Activated naive CD8-positive, alpha-beta T cell treated with anti-CD3 and anti-CD28 coated beads, Interleukin-2, amount 50 U/mL, for 24 hours (primary cell): ENCODE data around the gene STARD13.
A peak's percentile ranks its signal among the peaks of the same experiment; 100 is the strongest.

Experiments used
- ATAC-seq: fragments of 150-1000 bp; cut with Tn5 transposase; one replicate; pipeline ENCODE4 v1.10.0; 2021
- DNase-seq: peaks from one replicate; pipeline ENCODE4 v3.0.0; 2021
- H3K27ac Mint-ChIP-seq: one replicate; pipeline ENCODE4 v1.8.0; 2021; ENCODE audit warnings: mild to moderate bottlenecking, mixed read lengths
- H3K27me3 Mint-ChIP-seq: one replicate; pipeline ENCODE4 v1.8.0; 2021; ENCODE audit warnings: mixed read lengths
- H3K36me3 Mint-ChIP-seq: one replicate; pipeline ENCODE4 v1.8.0; 2021; ENCODE audit warnings: low read depth, mixed read lengths
- H3K4me1 Mint-ChIP-seq: one replicate; pipeline ENCODE4 v1.8.0; 2021; ENCODE audit warnings: mixed read lengths
- H3K4me3 Mint-ChIP-seq: one replicate; pipeline ENCODE4 v1.8.0; 2021; ENCODE audit warnings: mild to moderate bottlenecking, moderate library complexity, mixed read lengths
- H3K9me3 Mint-ChIP-seq: one replicate; pipeline ENCODE4 v1.8.0; 2021; ENCODE audit warnings: mixed read lengths

STARD13 gene

DNA sequence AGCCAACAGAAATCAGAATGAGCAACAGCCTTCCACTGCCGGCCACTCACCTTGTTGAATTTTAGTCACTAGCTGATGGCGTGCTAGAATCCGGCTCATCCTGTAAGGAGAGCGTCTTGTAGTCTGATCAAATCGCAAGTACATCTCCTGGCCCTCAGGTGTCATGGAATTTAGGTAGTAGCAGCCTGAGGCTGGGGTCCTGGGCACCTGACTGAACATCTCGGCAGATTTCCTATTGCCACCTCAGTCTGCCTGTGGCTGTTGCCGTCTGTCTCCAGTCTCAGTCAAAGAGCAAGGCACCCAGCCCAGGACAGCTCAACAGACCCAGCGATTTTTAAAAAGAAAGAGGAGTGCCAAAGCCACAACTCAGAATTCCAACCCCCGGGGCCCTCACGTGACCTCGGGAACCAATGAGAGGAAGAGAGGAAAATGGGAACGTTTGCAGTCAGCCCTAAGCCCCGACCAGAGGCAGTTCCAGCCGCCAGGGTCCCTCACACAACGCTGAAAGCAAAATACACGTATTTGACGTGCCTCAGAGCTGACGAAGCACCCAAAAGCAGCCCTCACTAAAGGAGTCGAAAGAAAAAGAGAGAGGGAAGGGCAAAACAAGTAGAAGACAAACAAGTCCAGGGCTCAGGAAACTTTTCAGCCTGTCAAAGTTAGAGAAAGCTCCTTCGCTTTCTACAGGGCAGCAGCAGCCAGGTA is at the start of gene STARD13:
STARD13 (minus strand) TSS at position 336 of the 705 bp plus-strand sequence; CDS start at position 219, 117 bp downstream.
- peaks cover 48% of the 10 kb centered on the region for H3K27me3 Mint-ChIP-seq

DNA sequence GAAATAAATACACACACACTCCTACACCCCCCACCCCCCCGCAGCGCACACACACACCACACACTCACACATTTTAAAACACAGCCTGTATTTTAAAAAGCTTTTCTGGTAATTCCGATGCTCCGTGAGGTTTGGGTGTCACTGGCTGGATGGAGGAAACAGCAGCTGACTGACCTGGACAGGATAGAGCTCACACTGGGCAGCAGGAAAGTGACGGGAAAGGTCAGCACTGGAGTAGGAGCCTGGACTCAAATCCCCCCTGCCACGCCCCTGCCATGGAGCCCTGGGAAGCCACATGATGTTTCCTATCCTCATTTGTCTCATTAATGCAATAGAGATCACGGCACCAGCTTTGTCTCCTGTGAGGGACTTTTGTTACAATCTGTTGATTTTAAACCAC is 49.3 kb upstream of the STARD13 start:
- DNase-seq = no peak
- Mint-ChIP-seq H3K27me3 (peaks cover 12% of the 10 kb centered on the region), H3K36me3 (no peaks in the 10 kb centered on the region), H3K27ac (no peak overlapping the region), H3K4me3 (no peak overlapping the region), H3K4me1 (no peaks in the 10 kb centered on the region), H3K9me3 (no peaks in the 10 kb centered on the region)
- ATAC-seq = no peak

More for the DNA sequence above, at the start of gene STARD13:
- H3K27ac Mint-ChIP-seq = peak within 1 kb of the TSS; percentile 7
- DNase-seq (peak; percentile 10), ATAC-seq (peak; percentile 64)
- H3K36me3 Mint-ChIP-seq = no peaks in the 10 kb centered on the region
- peaks cover 16% of the 10 kb centered on the region for H3K4me1 Mint-ChIP-seq
- H3K4me3 Mint-ChIP-seq = peak within 1 kb of the TSS; percentile 73
- H3K9me3 Mint-ChIP-seq = no peaks in the 10 kb centered on the region

- Mint-ChIP-seq H3K4me3 (no peak overlapping the region), H3K36me3 (no peaks in the 10 kb centered on the region), H3K4me1 (no peaks in the 10 kb centered on the region), H3K9me3 (no peaks in the 10 kb centered on the region), H3K27me3 (peaks cover 13% of the 10 kb centered on the region), H3K27ac (no peak overlapping the region)
- no peak for DNase-seq
- ATAC-seq = no peak
Measured at GRCh38 chr13:33331962-33332361, 46.4 kb upstream of the STARD13 start.

GRCh38 chr13:33330483-33330882 is 44.9 kb upstream of the STARD13 start:
- ATAC-seq = no peak

DNA sequence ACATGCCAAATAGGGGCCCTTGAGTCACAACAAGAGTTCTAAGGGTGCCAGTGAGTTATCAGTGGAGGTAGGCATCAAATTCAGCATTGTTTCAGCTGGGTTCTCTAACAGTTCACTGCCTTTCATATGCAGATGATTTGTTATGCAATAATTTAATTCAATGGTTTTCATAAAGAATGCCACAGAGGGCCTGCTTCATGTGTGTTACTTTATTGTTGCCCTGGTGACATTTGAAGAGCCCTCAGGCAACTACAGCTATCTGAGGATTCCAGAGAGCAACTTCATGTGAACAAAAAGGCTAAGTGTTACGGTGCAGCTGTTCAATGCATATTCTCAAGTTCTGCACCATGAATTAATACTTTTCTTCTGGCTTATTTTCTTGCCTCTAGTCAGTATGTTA is 43.1 kb upstream of the STARD13 start:
- Mint-ChIP-seq H3K4me3 (no peak overlapping the region), H3K27me3 (peaks cover 12% of the 10 kb centered on the region), H3K36me3 (no peaks in the 10 kb centered on the region), H3K27ac (no peak overlapping the region), H3K9me3 (no peaks in the 10 kb centered on the region), H3K4me1 (no peaks in the 10 kb centered on the region)
- DNase-seq (no peak), ATAC-seq (no peak)

More at GRCh38 chr13:33330483-33330882, 44.9 kb upstream of the STARD13 start:
- H3K27me3 Mint-ChIP-seq = peaks cover 13% of the 10 kb centered on the region
- no peaks in the 10 kb centered on the region for H3K36me3 Mint-ChIP-seq
- no peaks in the 10 kb centered on the region for H3K9me3 Mint-ChIP-seq
- H3K27ac Mint-ChIP-seq = no peak overlapping the region
- H3K4me3 Mint-ChIP-seq = no peak overlapping the region
- DNase-seq = no peak
- H3K4me1 Mint-ChIP-seq = no peaks in the 10 kb centered on the region

GRCh38 chr13:33326723-33327122 is 41.2 kb upstream of the STARD13 start:
- H3K4me3 Mint-ChIP-seq = no peak overlapping the region
- no peaks in the 10 kb centered on the region for H3K9me3 Mint-ChIP-seq
- H3K36me3 Mint-ChIP-seq = no peaks in the 10 kb centered on the region
- no peak for DNase-seq
- no peak overlapping the region for H3K27ac Mint-ChIP-seq
- peaks cover 8% of the 10 kb centered on the region for H3K27me3 Mint-ChIP-seq
- no peak for ATAC-seq
- no peaks in the 10 kb centered on the region for H3K4me1 Mint-ChIP-seq

- Mint-ChIP-seq H3K36me3 (no peaks in the 10 kb centered on the region), H3K4me3 (no peak overlapping the region)
- ATAC-seq = no peak
Measured at GRCh38 chr13:33326246-33326645, 40.7 kb upstream of the STARD13 start.

GRCh38 chr13:33323801-33324510 is 38.4 kb upstream of the STARD13 start:
- Mint-ChIP-seq H3K4me3 (no peak overlapping the region), H3K4me1 (no peaks in the 10 kb centered on the region), H3K27me3 (no peaks in the 10 kb centered on the region), H3K27ac (no peak overlapping the region), H3K36me3 (no peaks in the 10 kb centered on the region), H3K9me3 (no peaks in the 10 kb centered on the region)
- DNase-seq (no peak), ATAC-seq (no peak)

More at GRCh38 chr13:33326246-33326645, 40.7 kb upstream of the STARD13 start:
- no peaks in the 10 kb centered on the region for H3K9me3 Mint-ChIP-seq
- no peak for DNase-seq
- peaks cover 6% of the 10 kb centered on the region for H3K27me3 Mint-ChIP-seq
- H3K27ac Mint-ChIP-seq = no peak overlapping the region
- H3K4me1 Mint-ChIP-seq = no peaks in the 10 kb centered on the region

GRCh38 chr13:33322965-33323668 is 37.6 kb upstream of the STARD13 start:
- Mint-ChIP-seq H3K9me3 (no peaks in the 10 kb centered on the region), H3K27ac (no peak overlapping the region), H3K4me1 (no peaks in the 10 kb centered on the region), H3K36me3 (no peaks in the 10 kb centered on the region), H3K27me3 (no peaks in the 10 kb centered on the region), H3K4me3 (no peak overlapping the region)
- DNase-seq (no peak), ATAC-seq (no peak)

DNA sequence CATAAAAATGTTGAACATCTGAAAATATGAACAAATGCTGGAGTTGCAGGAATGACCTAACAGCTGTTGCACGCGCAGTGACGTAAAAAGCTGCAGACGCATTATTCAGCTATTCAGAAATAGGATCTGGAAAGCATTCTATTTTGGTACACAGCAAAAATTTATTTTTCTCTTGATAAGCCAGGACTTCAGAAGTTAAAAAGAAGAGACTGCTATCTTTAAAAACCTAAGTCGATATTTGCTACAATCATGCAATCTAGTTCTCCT is 36.9 kb upstream of the STARD13 start:
- no peak overlapping the region for H3K4me3 Mint-ChIP-seq
- no peak for DNase-seq

DNA sequence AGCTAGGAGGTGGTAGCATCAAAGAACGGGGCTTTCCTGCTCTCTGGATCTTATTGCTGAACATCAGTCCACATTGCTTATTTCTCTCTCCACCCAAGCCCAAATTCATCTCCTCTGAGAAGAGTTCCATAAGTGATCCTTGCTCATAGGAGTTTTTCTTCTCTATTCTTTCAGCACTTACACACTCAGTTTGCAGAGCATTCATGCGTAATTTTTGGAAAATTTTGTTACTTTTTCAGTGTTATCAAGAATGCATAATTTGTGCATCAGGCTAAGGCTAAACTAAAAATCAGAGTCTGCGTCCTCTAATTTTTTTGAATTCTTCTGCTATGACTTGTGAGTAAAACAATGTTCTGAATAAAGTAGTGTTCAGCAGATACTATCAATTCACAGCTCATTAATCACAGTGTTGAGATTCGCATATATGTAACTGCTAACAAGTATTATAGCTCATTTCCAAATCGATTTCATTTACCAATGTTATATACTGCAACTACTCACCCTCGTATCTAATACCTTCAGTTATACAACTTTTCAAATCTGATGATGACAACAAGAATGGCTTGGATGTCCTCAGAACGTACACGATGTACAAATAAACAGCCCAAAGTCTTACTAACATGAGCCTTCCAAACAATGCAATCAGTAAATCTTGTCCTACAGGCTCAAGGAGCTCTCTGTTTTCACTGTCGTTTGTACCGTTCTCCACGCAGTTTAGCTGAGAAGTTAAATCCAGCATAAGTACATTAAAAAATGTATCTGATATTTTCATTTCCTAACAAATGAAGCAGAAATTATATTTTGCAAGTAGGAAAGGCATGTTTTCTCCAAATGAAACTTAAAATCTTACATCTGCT is 36.4 kb upstream of the STARD13 start:
- ATAC-seq (no peak), DNase-seq (no peak)
- Mint-ChIP-seq H3K9me3 (no peaks in the 10 kb centered on the region), H3K4me1 (no peaks in the 10 kb centered on the region), H3K27me3 (peaks cover 6% of the 10 kb centered on the region), H3K36me3 (no peaks in the 10 kb centered on the region), H3K27ac (no peak overlapping the region), H3K4me3 (no peak overlapping the region)

More for the DNA sequence above, 36.9 kb upstream of the STARD13 start:
- Mint-ChIP-seq H3K36me3 (no peaks in the 10 kb centered on the region), H3K27me3 (peaks cover under 1% of the 10 kb centered on the region), H3K4me1 (no peaks in the 10 kb centered on the region), H3K27ac (no peak overlapping the region), H3K9me3 (no peaks in the 10 kb centered on the region)
- ATAC-seq = no peak

DNA sequence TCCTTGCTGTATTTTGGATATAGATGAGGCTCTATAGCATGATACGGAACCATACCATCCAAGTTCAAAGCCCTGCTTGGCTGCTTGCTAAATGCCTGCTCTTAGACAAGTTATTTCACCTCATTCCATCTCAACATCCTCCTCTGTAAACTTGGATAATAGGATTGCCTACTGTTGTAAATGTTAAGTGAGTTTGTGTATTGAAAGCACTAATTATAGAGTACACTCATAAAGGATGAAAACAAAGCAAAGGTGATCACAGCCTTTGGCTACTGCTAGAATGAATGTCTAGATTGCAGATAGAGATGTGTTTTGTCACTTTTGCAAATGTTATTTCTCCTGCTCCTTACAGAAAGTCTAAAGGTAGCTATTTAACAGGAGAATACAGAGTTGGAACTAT is 34.3 kb upstream of the STARD13 start:
- H3K36me3 Mint-ChIP-seq = no peaks in the 10 kb centered on the region
- H3K27me3 Mint-ChIP-seq = peaks cover 7% of the 10 kb centered on the region
- ATAC-seq (no peak), DNase-seq (no peak)
- H3K4me3 Mint-ChIP-seq = no peak overlapping the region
- H3K27ac Mint-ChIP-seq = no peak overlapping the region
- no peaks in the 10 kb centered on the region for H3K4me1 Mint-ChIP-seq
- H3K9me3 Mint-ChIP-seq = no peaks in the 10 kb centered on the region

DNA sequence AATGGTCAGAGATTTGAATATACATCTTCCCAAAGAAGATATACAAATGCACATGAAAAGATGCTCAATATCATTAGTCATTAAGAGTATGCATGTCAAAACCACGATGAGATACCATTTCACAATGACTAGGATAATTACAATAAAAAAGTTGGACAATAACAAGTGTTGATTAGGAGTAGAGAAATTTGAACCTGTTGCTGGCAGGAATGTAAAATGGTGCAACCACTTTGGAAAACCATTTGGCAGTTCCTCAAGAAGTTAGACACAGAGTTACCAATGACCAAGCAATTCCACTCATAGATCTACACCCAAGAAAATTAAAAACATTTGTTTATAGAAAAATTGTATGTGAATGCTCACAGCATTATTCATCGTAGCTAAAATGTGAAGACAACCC is 33.2 kb upstream of the STARD13 start:
- no peaks in the 10 kb centered on the region for H3K36me3 Mint-ChIP-seq
- no peak for DNase-seq
- peaks cover 7% of the 10 kb centered on the region for H3K27me3 Mint-ChIP-seq
- no peaks in the 10 kb centered on the region for H3K9me3 Mint-ChIP-seq
- no peak for ATAC-seq
- no peak overlapping the region for H3K4me3 Mint-ChIP-seq
- H3K27ac Mint-ChIP-seq = no peak overlapping the region
- no peaks in the 10 kb centered on the region for H3K4me1 Mint-ChIP-seq

DNA sequence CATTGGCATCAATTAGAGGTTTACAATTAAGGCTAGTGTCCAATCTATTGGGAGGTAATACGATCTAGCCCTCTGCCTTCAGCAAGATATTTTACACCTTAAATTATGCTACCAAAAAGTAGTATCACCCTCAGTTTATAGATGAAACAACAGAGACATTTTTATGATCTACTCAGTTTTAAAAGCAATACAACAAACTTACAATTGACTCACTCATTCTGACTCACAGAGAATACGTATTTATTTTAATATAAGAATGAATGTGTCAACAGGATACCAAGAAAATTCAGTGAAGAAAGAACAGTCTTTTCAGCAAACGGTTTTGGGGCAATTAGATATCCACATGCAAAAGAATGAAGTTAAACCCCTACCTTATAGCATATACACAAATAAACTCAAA is 32.5 kb upstream of the STARD13 start:
- no peaks in the 10 kb centered on the region for H3K36me3 Mint-ChIP-seq
- H3K4me1 Mint-ChIP-seq = no peaks in the 10 kb centered on the region
- no peaks in the 10 kb centered on the region for H3K9me3 Mint-ChIP-seq
- no peak overlapping the region for H3K27ac Mint-ChIP-seq
- peaks cover 11% of the 10 kb centered on the region for H3K27me3 Mint-ChIP-seq
- no peak overlapping the region for H3K4me3 Mint-ChIP-seq
- no peak for ATAC-seq
- no peak for DNase-seq
